H1 (cell line): ENCODE results near the gene APOL1. TPM values are rescaled to one million over a fixed set of nuclear protein-coding genes. Genes with fewer than 3 reads are reported as not detected.

Source experiments
- CTCF ChIA-PET: fragments of 300-600 bp; sonication (Branson Sonifier 250); formaldehyde crosslinking; loops from one replicate; lab custom pipeline; 2021; ENCODE audit not compliant: partially characterized antibody; lab: Charles Lee
- POLR2A ChIA-PET: fragments of 300-600 bp; sonication (Branson Sonifier 250); formaldehyde crosslinking; loops from one replicate; lab custom pipeline; 2021; ENCODE audit warnings: inconsistent platforms; ENCODE audit not compliant: partially characterized antibody; lab: Charles Lee
- DNase-seq, 2 experiments: peaks; one replicate each; pipeline versions ENCODE4 v3.0.0 to v3.0.0-alpha.2; 2010 to 2022; ENCODE audit warnings: low spot score in 2 of 2, low read depth in 1 of 2, mixed read lengths in 1 of 2
- FAIRE-seq: peaks from 2 replicates; lab custom pipeline; 2011; peaks lifted over from hg19 to GRCh38; lab: Jason Lieb, UNC
- H2AFZ ChIP-seq: 2 replicates; pipeline ENCODE4 v1.8.1; 2012; ENCODE audit warnings: low read length, inconsistent platforms
- H2AK5ac ChIP-seq: 2 replicates; pipeline ENCODE4 v1.6.1; 2013; ENCODE audit warnings: low read depth, low read length
- H2BK120ac ChIP-seq: replicated peaks from 2 replicates; pipeline ENCODE3; 2013; ENCODE audit warnings: low read depth, low read length, inconsistent platforms
- H2BK12ac ChIP-seq: 2 replicates; pipeline ENCODE4 v1.6.1; 2013; ENCODE audit warnings: low read depth, low read length
- H2BK15ac ChIP-seq: 2 replicates; pipeline ENCODE4 v1.6.1; 2013; ENCODE audit warnings: low read length
- H2BK20ac ChIP-seq: 2 replicates; pipeline ENCODE4 v1.6.1; 2013; ENCODE audit warnings: low read length
- H2BK5ac ChIP-seq: 2 replicates; pipeline ENCODE4 v1.6.1; 2013; ENCODE audit warnings: low read depth, low read length
- H3K14ac ChIP-seq: 2 replicates; pipeline ENCODE4 v1.6.1; 2013; ENCODE audit warnings: inconsistent platforms; ENCODE audit not compliant: insufficient read length
- H3K18ac ChIP-seq: 2 replicates; pipeline ENCODE4 v1.6.1; 2013; ENCODE audit warnings: low read length; ENCODE audit errors: extremely low read depth
- H3K23ac ChIP-seq: 2 replicates; pipeline ENCODE4 v1.6.1; 2013; ENCODE audit warnings: inconsistent platforms; ENCODE audit not compliant: insufficient read length
- H3K23me2 ChIP-seq: 2 replicates; pipeline ENCODE4 v1.6.1; 2013; ENCODE audit warnings: low read depth, low read length
- H3K27ac ChIP-seq: 2 replicates; pipeline ENCODE4 v1.6.1; 2011; ENCODE audit warnings: low read depth, low read length, inconsistent platforms
- H3K27me3 ChIP-seq, 4 experiments: replicated peaks in 1 of 4; 1 replicate in 1 of 4; 2 replicates in 3 of 4; pipeline versions ENCODE4 v1.6.1 to v1.8.1; 2011 to 2013; ENCODE audit warnings: low read length in 3 of 4, mild to moderate bottlenecking in 3 of 4, inconsistent platforms in 2 of 4, mixed read lengths in 2 of 4, moderate library complexity in 1 of 4; ENCODE audit not compliant: control insufficient read depth in 3 of 4, insufficient read depth in 3 of 4; ENCODE audit errors: extremely low read depth in 1 of 4
- H3K36me3 ChIP-seq, 4 experiments: 2 replicates each; pipeline versions ENCODE4 v1.6.1 to v1.8.1; 2011 to 2013; ENCODE audit warnings: mild to moderate bottlenecking in 4 of 4, low read length in 3 of 4, moderate library complexity in 2 of 4, control low read depth in 1 of 4, inconsistent platforms in 1 of 4; ENCODE audit not compliant: insufficient read depth in 4 of 4, control insufficient read depth in 2 of 4
- H3K4ac ChIP-seq: replicated peaks from 2 replicates; pipeline ENCODE3; 2013; ENCODE audit warnings: low read length, low read depth, mixed read lengths, inconsistent platforms; ENCODE audit not compliant: insufficient read length
- H3K4me1 ChIP-seq, 4 experiments: replicated peaks in 1 of 4; 1 replicate in 1 of 4; 2 replicates in 3 of 4; pipeline versions ENCODE4 v1.6.1 to v1.8.1; 2011 to 2013; ENCODE audit warnings: low read length in 3 of 4, inconsistent platforms in 2 of 4, mixed read lengths in 1 of 4; ENCODE audit not compliant: insufficient read depth in 4 of 4, control insufficient read depth in 3 of 4
- H3K4me2 ChIP-seq, 2 experiments: 2 replicates each; pipeline versions ENCODE4 v1.6.1 to v1.8.1; 2011 to 2013; ENCODE audit warnings: low read depth in 2 of 2, low read length in 2 of 2, control low read depth in 1 of 2, inconsistent platforms in 1 of 2, mild to moderate bottlenecking in 1 of 2; ENCODE audit not compliant: insufficient read depth in 1 of 2
- H3K4me3 ChIP-seq, 4 experiments: fragments of 200-600, 300-600 bp in 1 of 4; sonication (generic), shearing (Covaris generic), sonication (Bioruptor Twin) in 1 of 4; 2 replicates each; pipeline versions ENCODE4 v1.5.1 to v1.8.1; 2011 to 2016; ENCODE audit warnings: low read length in 4 of 4, low read depth in 3 of 4, control low read depth in 2 of 4, inconsistent platforms in 2 of 4, mild to moderate bottlenecking in 2 of 4, mixed read lengths in 1 of 4, moderate library complexity in 1 of 4; ENCODE audit not compliant: insufficient read depth in 2 of 4; ENCODE audit errors: extremely low read depth in 1 of 4
- H3K56ac ChIP-seq: replicated peaks from 2 replicates; pipeline ENCODE3; 2013; ENCODE audit warnings: low read depth, mild to moderate bottlenecking, mixed read lengths, low read length, inconsistent platforms; ENCODE audit not compliant: insufficient read length
- H3K79me1 ChIP-seq: 2 replicates; pipeline ENCODE4 v1.6.1; 2013; ENCODE audit warnings: low read depth, low read length, control low read depth
- H3K79me2 ChIP-seq, 2 experiments: 2 replicates each; pipeline versions ENCODE4 v1.6.1 to v1.8.1; 2012 to 2013; ENCODE audit warnings: low read length in 2 of 2, mild to moderate bottlenecking in 2 of 2, inconsistent platforms in 1 of 2; ENCODE audit not compliant: insufficient read depth in 2 of 2, control insufficient read depth in 1 of 2
- H3K9ac ChIP-seq, 4 experiments: replicated peaks in 1 of 4; 1 replicate in 1 of 4; 2 replicates in 3 of 4; pipeline versions ENCODE4 v1.6.1 to v1.8.1; 2011 to 2013; ENCODE audit warnings: low read depth in 3 of 4, low read length in 3 of 4, control low read depth in 2 of 4, mild to moderate bottlenecking in 2 of 4, moderate library complexity in 2 of 4, inconsistent platforms in 1 of 4; ENCODE audit errors: extremely low read depth in 1 of 4
- H3K9me3 ChIP-seq, 2 experiments: 2 replicates each; pipeline versions ENCODE4 v1.6.1 to v1.8.1; 2012 to 2013; ENCODE audit warnings: mild to moderate bottlenecking in 2 of 2, moderate library complexity in 2 of 2, control low read depth in 1 of 2, inconsistent platforms in 1 of 2, low read depth in 1 of 2, low read length in 1 of 2, mixed read lengths in 1 of 2; ENCODE audit not compliant: insufficient read depth in 2 of 2
- H4K20me1 ChIP-seq, 2 experiments: replicated peaks in 1 of 2; 2 replicates each; pipeline versions ENCODE3 to v1.8.1; 2011 to 2013; ENCODE audit warnings: inconsistent platforms in 2 of 2, low read length in 2 of 2, mild to moderate bottlenecking in 1 of 2; ENCODE audit not compliant: insufficient read depth in 2 of 2, control insufficient read depth in 1 of 2
- H4K5ac ChIP-seq: 2 replicates; pipeline ENCODE4 v1.6.1; 2013; ENCODE audit warnings: low read length, low read depth, mixed read lengths, inconsistent platforms; ENCODE audit not compliant: insufficient read length
- H4K8ac ChIP-seq: 2 replicates; pipeline ENCODE4 v1.8.0; 2013; ENCODE audit warnings: mild to moderate bottlenecking, moderate library complexity, low read length, inconsistent platforms; ENCODE audit not compliant: insufficient read depth; ENCODE audit errors: extremely low read depth
- H4K91ac ChIP-seq: replicated peaks from 2 replicates; pipeline ENCODE3; 2013; ENCODE audit warnings: low read length, mixed read lengths, inconsistent platforms; ENCODE audit not compliant: insufficient read length
- BCL11A ChIP-seq, 2 experiments: IDR thresholded peaks; one replicate each; pipeline ENCODE4 v1.6.1; 2011; ENCODE audit warnings: low read depth in 2 of 2, low read length in 2 of 2, mild to moderate bottlenecking in 2 of 2
- CEBPB ChIP-seq: IDR thresholded peaks from 2 replicates; pipeline ENCODE4 v1.6.1; 2012; ENCODE audit warnings: low read depth, low read length
- CTBP2 ChIP-seq: IDR thresholded peaks from 2 replicates; pipeline ENCODE4 v1.7.0; 2011; ENCODE audit warnings: borderline replicate concordance, mild to moderate bottlenecking, moderate library complexity, mixed read lengths, low read length; ENCODE audit not compliant: insufficient read depth, insufficient read length
- HDAC2 ChIP-seq, 2 experiments: fragments of 300-600 bp in 1 of 2; sonication (generic) in 1 of 2; IDR thresholded peaks; 2 replicates each; pipeline ENCODE4 v1.6.1; 2011 to 2012; ENCODE audit warnings: low read depth in 2 of 2, low read length in 2 of 2, mild to moderate bottlenecking in 2 of 2, moderate library complexity in 2 of 2, borderline replicate concordance in 1 of 2, inconsistent platforms in 1 of 2
- KDM5A ChIP-seq: fragments of 200-600 bp; IDR thresholded peaks from 2 replicates; pipeline ENCODE4 v1.7.1; 2012; ENCODE audit warnings: mild to moderate bottlenecking, low read length, inconsistent platforms, mixed read lengths
- MAFK ChIP-seq: IDR thresholded peaks from 2 replicates; pipeline ENCODE4 v1.6.1; 2012; ENCODE audit warnings: low read depth, mild to moderate bottlenecking, improper control_type of control experiment, low read length
- POLR2AphosphoS5 ChIP-seq: IDR thresholded peaks from 2 replicates; pipeline ENCODE4 v1.6.1; 2011; ENCODE audit warnings: low read depth, low read length
- RNF2 ChIP-seq: fragments of 200-900, 300-1000 bp; sonication (generic); IDR thresholded peaks from 2 replicates; pipeline ENCODE4 v1.7.1; 2016; ENCODE audit warnings: borderline replicate concordance, low read depth, mild to moderate bottlenecking, antibody characterized with exemption, low read length; ENCODE audit not compliant: poor library complexity, severe bottlenecking; ENCODE audit errors: missing control alignments
- SIN3A ChIP-seq, 2 experiments: IDR thresholded peaks in 1 of 2; conservative IDR thresholded peaks in 1 of 2; 2 replicates each; pipeline ENCODE4 v1.6.1; 2011 to 2012; ENCODE audit warnings: low read length in 2 of 2, improper control_type of control experiment in 1 of 2, low read depth in 1 of 2, mild to moderate bottlenecking in 1 of 2
- TAF1 ChIP-seq: IDR thresholded peaks from 2 replicates; pipeline ENCODE4 v1.6.1; 2011; ENCODE audit warnings: mild to moderate bottlenecking, low read depth, low read length
- TBP ChIP-seq: IDR thresholded peaks from 2 replicates; pipeline ENCODE4 v1.6.1; 2011; ENCODE audit warnings: low read depth, low read length, improper control_type of control experiment
- YY1 ChIP-seq: IDR thresholded peaks from 2 replicates; pipeline ENCODE4 v1.6.1; 2011; ENCODE audit warnings: low read depth, mild to moderate bottlenecking, low read length
- WGBS, 2 experiments: shearing (Covaris generic) in 1 of 2; methylation state at CpG; one replicate each; pipeline versions ENCODE4 v1.1.6 to v1.1.7; 2013 to 2015; ENCODE audit warnings: low lambda C conversion rate in 2 of 2, mixed read lengths in 2 of 2, inconsistent platforms in 1 of 2, low coverage in 1 of 2, missing lambda C conversion rate in 1 of 2; ENCODE audit not compliant: insufficient replicate concordance in 2 of 2, insufficient coverage in 1 of 2, insufficient read length in 1 of 2; ENCODE audit errors: extremely low coverage in 1 of 2, missing lambda C conversion rate in 1 of 2; 5-methylcytosine and 5-hydroxymethylcytosine counted together
- polyA plus RNA-seq, 7 experiments: library from polyadenylated mRNA; depleted of rRNA in 3 of 7; stranded (reverse) in 5 of 7; unstranded in 2 of 7; fragments of >200 nt in 5 of 7; fragments of 200-250 nt in 2 of 7; gene quantifications; 1 replicate in 5 of 7; 2 replicates in 1 of 7; 4 replicates in 1 of 7; pipeline versions ENCODE4 v1.2.1 to v1.2.3, GENCODE V29; 2011 to 2013; ENCODE audit warnings: missing spikeins in 2 of 7, mixed read lengths in 2 of 7
- total RNA-seq: library from RNA; stranded (reverse); fragmentation: NEBNext Ultra II Directional; extraction: Animal tissue kit (Norgen Biotek cat#: 25700); gene quantifications from 2 replicates; pipeline ENCODE4 v1.2.1, GENCODE V29; 2021
- TF ChIP-seq, protein P1 (sequence below): IDR thresholded peaks from 2 replicates; pipeline ENCODE4 v1.6.1; 2011; ENCODE audit warnings: low read depth, mild to moderate bottlenecking, low read length; ENCODE audit not compliant: insufficient read depth

Gene APOL1
- total and polyA plus RNA-seq, 2 of the 8 experiments (the other 6 are each of a cell fraction or from before 2014, with no cell fraction given), result not detected

DNA sequence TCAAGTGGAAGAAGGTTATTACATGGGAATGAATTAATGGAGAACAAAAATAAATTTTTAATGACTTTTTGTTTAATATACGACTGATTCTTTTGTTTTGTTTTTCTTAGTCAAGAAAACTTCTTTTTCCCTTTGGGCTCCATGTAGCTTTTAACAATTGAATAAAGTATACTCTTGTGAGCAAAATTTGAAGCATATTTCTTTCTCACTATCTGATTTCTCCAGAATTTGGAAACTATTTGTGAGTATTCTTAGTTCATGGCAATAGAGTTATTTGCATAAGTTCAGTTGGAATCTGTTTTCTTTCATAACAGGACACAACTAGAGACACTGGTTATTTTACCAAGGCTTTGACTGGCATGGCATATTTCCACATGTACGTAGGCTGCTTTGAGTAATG, 3.8 kb upstream of the APOL1 start:
- H4K8ac ChIP-seq, result no peak overlapping the region
- no peak overlapping the region for H3K23ac ChIP-seq
- no peak overlapping the region for H2AFZ ChIP-seq
- ChIA-PET CTCF (interaction anchor here (0.7 to 3.1 kb wide), 3 partner anchors 10 to 37 kb away, joined by 3 to 16 read pairs (median 4); partner anchors contain the start of gene APOL2), POLR2A (interaction anchor here (0.6 to 1.7 kb wide), 2 partner anchors 9 to 233 kb away, joined by 3 to 6 read pairs; partner anchors contain the start of gene APOL2)
- no peaks in the 10 kb centered on the region for H4K20me1 ChIP-seq
- H3K79me1 ChIP-seq, result no peaks in the 10 kb centered on the region
- H3K9ac ChIP-seq, result no peak overlapping the region
- no peak overlapping the region for H2BK12ac ChIP-seq
- no peak overlapping the region for H2BK15ac ChIP-seq
- H2BK20ac ChIP-seq, result no peak overlapping the region
- DNase-seq (no peak), FAIRE-seq (no peak)
- H3K4me1 ChIP-seq, result peaks cover 0 to 5% (median 0%) of the 10 kb centered on the region in 4 experiments; a peak in 1 of 7 replicates
- H3K4ac ChIP-seq, result no peak overlapping the region
- H2BK120ac ChIP-seq, result no peak overlapping the region
- H2BK5ac ChIP-seq, result no peak overlapping the region
- H2AK5ac ChIP-seq, result no peak overlapping the region
- H3K4me3 ChIP-seq, result no peak overlapping the region
- no peak overlapping the region for H4K5ac ChIP-seq
- no peak overlapping the region for H3K56ac ChIP-seq
- H3K27me3 ChIP-seq, result no peaks in the 10 kb centered on the region; a peak in 1 of 7 replicates
- H3K18ac ChIP-seq, result no peak overlapping the region
- peaks cover 3 to 7% of the 10 kb centered on the region in 2 experiments; a peak in 3 of 4 replicates for H3K9me3 ChIP-seq
- 91% methylated on average over 2 of the region's 2 CpGs; no CpG with 5 or more reads in 1 of the 2 experiments for WGBS, 2 experiments
- no peaks in the 10 kb centered on the region for H3K79me2 ChIP-seq
- H3K36me3 ChIP-seq, result no peaks in the 10 kb centered on the region
- no peak overlapping the region for H4K91ac ChIP-seq
- no peak overlapping the region for H3K27ac ChIP-seq
- no peaks in the 10 kb centered on the region for H3K23me2 ChIP-seq
- no peak overlapping the region for H3K14ac ChIP-seq
- no peak overlapping the region for H3K4me2 ChIP-seq
- TF ChIP-seq TBP (no peak), POLR2AphosphoS5 (no peak), RNF2 (no peak), MAFK (no peak), CEBPB (no peak), TAF1 (no peak), YY1 (no peak), CTBP2 (no peak), BCL11A (IDR thresholded peaks at IDR 0.05; ENCODE audit: low read depth in 2 of 2, low read length in 2 of 2) (no peak), HDAC2 (IDR thresholded peaks at IDR 0.05; ENCODE audit: borderline replicate concordance in 1 of 2, low read depth in 2 of 2, low read length in 2 of 2) (no peak), KDM5A (no peak), SIN3A (conservative IDR thresholded peaks at IDR 0.05 in 1 of 2, IDR thresholded peaks at IDR 0.05 in 1 of 2; ENCODE audit: low read depth in 1 of 2, low read length in 2 of 2) (no peak)
- TF ChIP-seq, protein P1, sequence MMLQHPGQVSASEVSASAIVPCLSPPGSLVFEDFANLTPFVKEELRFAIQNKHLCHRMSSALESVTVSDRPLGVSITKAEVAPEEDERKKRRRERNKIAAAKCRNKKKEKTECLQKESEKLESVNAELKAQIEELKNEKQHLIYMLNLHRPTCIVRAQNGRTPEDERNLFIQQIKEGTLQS, result no peak
